Dendritic cell treated with granulocyte-macrophage colony-stimulating factor and Interleukin-4, amounts not matched to agents 40 ng/mL and 50 ng/mL, for 4 days (primary cell): ENCODE data around the gene CTU2.

Source experiments
- H3K27ac Mint-ChIP-seq: one replicate; pipeline ENCODE4 v1.8.0; 2022; ENCODE audit warnings: mild to moderate bottlenecking, mixed read lengths
- H3K27me3 Mint-ChIP-seq: one replicate; pipeline ENCODE4 v1.8.0; 2022; ENCODE audit warnings: mild to moderate bottlenecking, mixed read lengths
- H3K36me3 Mint-ChIP-seq: one replicate; pipeline ENCODE4 v1.8.0; 2022; ENCODE audit warnings: low read depth, mixed read lengths
- H3K4me1 Mint-ChIP-seq: one replicate; pipeline ENCODE4 v1.8.0; 2022; ENCODE audit warnings: low read depth, mixed read lengths
- H3K4me3 Mint-ChIP-seq: one replicate; pipeline ENCODE4 v1.8.0; 2022; ENCODE audit warnings: mild to moderate bottlenecking, moderate library complexity, mixed read lengths
- H3K9me3 Mint-ChIP-seq: one replicate; pipeline ENCODE4 v1.8.0; 2022; ENCODE audit warnings: mixed read lengths
- intact Hi-C: fragments of 100-400 bp; cut with micrococcal nuclease; formaldehyde crosslinking; loops from one replicate; pipeline ENCODE4 v1.15.0; 2022

Gene CTU2

GRCh38 chr16:88749358-88749757 lies 43.1 kb downstream of the CTU2 start:
- intact Hi-C loops: no loop called here
- peaks cover 95% of the 10 kb centered on the region for H3K36me3 Mint-ChIP-seq
- no peaks in the 10 kb centered on the region for H3K27me3 Mint-ChIP-seq
- no peak overlapping the region for H3K4me3 Mint-ChIP-seq
- H3K9me3 Mint-ChIP-seq: no peaks in the 10 kb centered on the region
- H3K4me1 Mint-ChIP-seq: peaks cover 50% of the 10 kb centered on the region
- no peak overlapping the region for H3K27ac Mint-ChIP-seq

- Mint-ChIP-seq H3K4me3 (no peak overlapping the region), H3K36me3 (peaks cover 97% of the 10 kb centered on the region), H3K27ac (no peak overlapping the region), H3K4me1 (peaks cover 46% of the 10 kb centered on the region), H3K9me3 (no peaks in the 10 kb centered on the region), H3K27me3 (no peaks in the 10 kb centered on the region)
- intact Hi-C loops: no loop called here
These were observed 44.6 kb downstream of the CTU2 start for GRCh38 chr16:88750854-88751253.

- Mint-ChIP-seq H3K4me1 (peaks cover 42% of the 10 kb centered on the region), H3K4me3 (no peak overlapping the region), H3K9me3 (no peaks in the 10 kb centered on the region), H3K36me3 (peaks cover 94% of the 10 kb centered on the region), H3K27me3 (no peaks in the 10 kb centered on the region), H3K27ac (no peak overlapping the region)
- intact Hi-C loops: no loop called here
These were observed 46.2 kb downstream of the CTU2 start for GRCh38 chr16:88752386-88753002.

DNA sequence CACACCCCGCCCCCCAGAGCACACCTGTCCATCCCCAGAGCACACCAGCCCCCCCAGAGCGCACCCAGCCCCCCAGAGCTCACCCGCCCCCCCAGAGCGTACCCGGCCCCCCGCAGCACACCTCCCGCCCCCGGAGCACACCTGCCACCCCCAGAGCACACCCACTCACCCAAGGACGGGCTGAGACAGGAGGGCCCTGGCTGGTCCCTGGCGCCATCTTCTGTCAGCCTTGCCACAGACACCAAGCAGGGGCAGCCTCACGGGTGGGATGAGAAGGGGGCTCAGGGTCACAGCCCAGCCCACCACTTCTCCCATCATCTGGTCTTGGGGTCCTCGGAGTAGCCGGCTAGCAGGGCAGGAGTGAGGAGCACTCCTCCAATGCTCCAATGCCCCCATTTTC lies 46.9 kb downstream of the CTU2 start:
- Mint-ChIP-seq H3K4me3 (no peak overlapping the region), H3K27me3 (no peaks in the 10 kb centered on the region), H3K4me1 (peaks cover 42% of the 10 kb centered on the region), H3K27ac (peak overlapping the region; percentile 29), H3K9me3 (no peaks in the 10 kb centered on the region), H3K36me3 (peaks cover 90% of the 10 kb centered on the region)
- intact Hi-C loops: no loop called here

DNA sequence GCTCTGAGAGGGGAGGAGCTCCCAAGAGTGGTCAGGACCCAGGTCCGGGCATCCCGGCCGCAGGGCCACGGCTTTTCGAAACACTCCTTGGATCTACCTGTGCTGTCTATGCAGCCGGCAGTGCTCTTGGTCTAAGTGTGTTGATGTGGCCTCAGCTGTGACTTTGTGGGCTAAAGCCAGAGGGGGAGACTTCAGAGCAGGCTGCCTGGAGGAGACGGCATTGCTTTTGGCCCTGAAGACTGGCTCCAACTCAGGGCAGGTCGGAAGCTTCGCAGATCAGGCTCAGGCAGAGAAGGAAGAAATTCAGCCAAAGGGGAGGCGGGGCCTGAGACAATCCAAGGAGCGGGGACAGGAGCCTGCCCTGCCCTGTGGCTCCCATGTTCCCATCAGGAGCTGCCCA lies 47.3 kb downstream of the CTU2 start:
- Mint-ChIP-seq H3K4me1 (peaks cover 44% of the 10 kb centered on the region), H3K27me3 (no peaks in the 10 kb centered on the region), H3K36me3 (peaks cover 90% of the 10 kb centered on the region), H3K4me3 (no peak overlapping the region), H3K9me3 (no peaks in the 10 kb centered on the region), H3K27ac (peak overlapping the region; percentile 29)
- intact Hi-C loops: no loop called here

GRCh38 chr16:88754109-88754911 lies 48.0 kb downstream of the CTU2 start:
- Mint-ChIP-seq H3K4me3 (no peak overlapping the region), H3K9me3 (no peaks in the 10 kb centered on the region), H3K4me1 (peaks cover 52% of the 10 kb centered on the region), H3K36me3 (peaks cover 90% of the 10 kb centered on the region), H3K27me3 (no peaks in the 10 kb centered on the region), H3K27ac (peak overlapping the region; percentile 29)
- intact Hi-C loops: no loop called here

GRCh38 chr16:88754912-88755744 lies 48.8 kb downstream of the CTU2 start:
- intact Hi-C loops: no loop called here
- Mint-ChIP-seq H3K4me3 (no peak overlapping the region), H3K27me3 (no peaks in the 10 kb centered on the region), H3K9me3 (no peaks in the 10 kb centered on the region), H3K27ac (no peak overlapping the region), H3K4me1 (peaks cover 60% of the 10 kb centered on the region), H3K36me3 (peaks cover 88% of the 10 kb centered on the region)

DNA sequence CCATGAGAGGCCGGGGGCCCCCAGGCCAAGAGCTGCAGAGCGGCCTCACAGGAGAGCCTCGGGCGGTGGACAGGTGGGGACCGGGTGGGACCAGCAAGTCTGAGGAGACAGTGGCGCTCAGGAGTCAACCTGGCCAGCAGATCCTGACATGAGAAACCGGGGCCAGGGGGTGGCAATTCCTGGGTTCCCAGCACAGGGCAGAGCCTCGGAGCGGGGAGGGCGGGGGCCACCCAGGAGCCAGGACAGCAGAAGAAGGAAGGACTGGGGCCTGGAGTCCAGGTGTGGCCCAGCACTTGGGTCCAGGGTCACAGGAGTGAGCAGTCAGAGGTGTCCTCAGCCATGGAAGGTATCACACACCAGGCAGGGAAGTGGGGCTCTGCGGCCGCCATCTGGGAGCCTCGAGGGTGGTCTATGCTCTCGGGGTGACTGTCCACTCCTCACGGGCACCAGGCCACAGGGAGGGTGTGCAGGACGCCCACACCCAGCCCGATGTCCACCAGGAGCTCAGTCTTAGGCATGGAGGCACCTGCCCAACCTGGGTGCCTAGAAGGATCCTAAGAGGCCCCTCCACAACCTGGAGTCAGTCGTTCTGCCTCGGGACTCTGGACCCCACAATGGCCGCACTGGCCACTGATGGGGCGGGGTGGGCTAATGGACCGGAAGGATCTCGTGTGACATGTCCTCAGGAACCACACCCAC lies 49.6 kb downstream of the CTU2 start:
- peaks cover 62% of the 10 kb centered on the region for H3K4me1 Mint-ChIP-seq
- intact Hi-C loops: no loop called here
- peaks cover 85% of the 10 kb centered on the region for H3K36me3 Mint-ChIP-seq
- no peak overlapping the region for H3K4me3 Mint-ChIP-seq
- no peaks in the 10 kb centered on the region for H3K9me3 Mint-ChIP-seq
- H3K27me3 Mint-ChIP-seq: no peaks in the 10 kb centered on the region
- no peak overlapping the region for H3K27ac Mint-ChIP-seq

GRCh38 chr16:88758227-88758943 lies 52.1 kb downstream of the CTU2 start:
- H3K4me1 Mint-ChIP-seq: peaks cover 79% of the 10 kb centered on the region
- peaks cover 80% of the 10 kb centered on the region for H3K36me3 Mint-ChIP-seq
- H3K4me3 Mint-ChIP-seq: no peak overlapping the region
- H3K27ac Mint-ChIP-seq: peak overlapping the region; percentile 27
- intact Hi-C loops: no loop called here
- H3K27me3 Mint-ChIP-seq: no peaks in the 10 kb centered on the region
- no peaks in the 10 kb centered on the region for H3K9me3 Mint-ChIP-seq

DNA sequence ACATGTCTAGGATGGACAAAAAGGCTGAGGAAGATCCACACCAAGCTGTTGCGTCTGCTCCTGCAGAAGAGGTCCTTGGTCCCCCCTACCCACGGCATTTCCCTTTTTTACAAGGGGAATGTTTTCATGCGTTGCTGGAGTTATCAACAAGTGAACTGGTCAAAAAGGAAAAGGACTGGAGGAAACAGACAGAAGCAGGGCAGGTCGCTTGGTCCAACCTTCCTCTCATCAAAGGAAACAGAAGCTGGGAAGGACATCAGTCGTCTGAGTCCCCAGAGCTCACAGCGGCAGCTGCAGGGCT lies 52.6 kb downstream of the CTU2 start:
- Mint-ChIP-seq H3K9me3 (no peaks in the 10 kb centered on the region), H3K27ac (peak overlapping the region; percentile 41), H3K36me3 (peaks cover 80% of the 10 kb centered on the region), H3K27me3 (no peaks in the 10 kb centered on the region), H3K4me1 (peaks cover 78% of the 10 kb centered on the region), H3K4me3 (no peak overlapping the region)
- intact Hi-C loops: no loop called here

DNA sequence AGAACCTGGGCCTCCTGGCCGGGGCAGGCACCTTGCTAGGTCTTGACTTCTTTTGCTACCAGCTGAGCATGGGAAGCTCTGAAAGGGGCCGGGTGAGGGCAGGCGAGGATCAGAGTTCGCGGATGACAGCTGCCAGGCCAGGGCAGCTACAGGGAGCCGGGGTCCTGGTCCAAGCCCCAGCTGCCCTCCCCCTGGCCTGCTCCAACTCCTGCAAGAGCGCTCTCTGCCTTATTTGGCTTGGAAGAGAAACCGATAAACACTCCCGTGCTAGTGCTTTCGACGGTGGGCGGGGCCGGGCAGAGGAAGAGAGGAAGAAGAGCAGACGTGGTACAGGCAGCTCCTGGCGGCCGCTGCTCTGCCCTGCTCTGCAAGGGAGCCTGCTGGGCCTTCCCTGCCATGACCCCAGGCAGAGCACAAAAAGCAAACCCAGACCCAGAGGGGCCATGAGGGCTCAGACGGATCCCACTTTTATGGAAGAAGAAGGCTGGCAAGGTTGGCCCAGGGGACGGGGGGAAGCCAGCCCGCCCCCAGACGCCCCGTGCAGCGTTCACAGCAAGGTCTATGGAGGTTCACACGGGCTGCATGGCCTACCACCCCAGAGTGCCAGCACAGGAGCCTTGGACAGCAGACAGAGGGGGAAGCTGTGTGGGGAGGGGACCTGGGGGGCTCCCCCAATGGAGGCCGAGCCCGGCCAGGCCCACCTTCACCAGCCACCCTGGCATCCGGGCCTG lies 53.1 kb downstream of the CTU2 start:
- H3K4me3 Mint-ChIP-seq: no peak overlapping the region
- H3K27ac Mint-ChIP-seq: peak overlapping the region; percentile 41
- H3K27me3 Mint-ChIP-seq: no peaks in the 10 kb centered on the region
- peaks cover 80% of the 10 kb centered on the region for H3K36me3 Mint-ChIP-seq
- peaks cover 75% of the 10 kb centered on the region for H3K4me1 Mint-ChIP-seq
- no peaks in the 10 kb centered on the region for H3K9me3 Mint-ChIP-seq
- intact Hi-C loops: no loop called here

DNA sequence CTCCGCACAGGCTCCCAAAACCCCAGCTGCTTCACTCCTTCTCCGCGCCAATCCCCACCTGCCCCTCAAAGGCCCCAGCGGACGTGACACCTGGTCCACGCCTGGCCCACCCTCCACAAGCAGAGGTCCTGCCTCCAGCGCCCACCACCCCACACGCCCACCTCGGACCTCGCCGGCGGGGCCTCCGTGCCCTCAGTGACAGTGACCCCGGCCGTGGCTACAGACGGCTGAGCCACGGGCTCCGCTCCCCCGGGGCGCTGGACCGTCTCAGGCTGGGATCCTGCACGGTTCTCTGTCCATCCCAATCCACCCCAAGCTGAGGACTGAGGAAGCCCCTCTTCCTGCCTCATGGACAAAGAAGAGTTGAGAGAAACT lies 53.7 kb downstream of the CTU2 start:
- Mint-ChIP-seq H3K27me3 (no peaks in the 10 kb centered on the region), H3K27ac (peak overlapping the region; percentile 41), H3K4me1 (peaks cover 75% of the 10 kb centered on the region), H3K9me3 (no peaks in the 10 kb centered on the region), H3K36me3 (peaks cover 80% of the 10 kb centered on the region), H3K4me3 (no peak overlapping the region)
- intact Hi-C loops: no loop called here
